Thyroid gland (tissue), 4 donors: ENCODE measurements around the gene METTL1. TPM values are rescaled to one million over a fixed set of nuclear protein-coding genes. Genes with fewer than 3 reads are reported as not detected.
A peak's percentile ranks its signal among the peaks of the same experiment; 100 is the strongest.

ENCODE experiments used
- DNase-seq, 2 donors: peaks; one replicate each; pipeline ENCODE4 v3.0.0-alpha.2; 2019
- H3K27ac ChIP-seq, 3 donors: fragments of 200-600 bp; sonication (generic); 1 replicate in 2 of 3; 2 replicates in 1 of 3; pipeline ENCODE4 v1.5.1; 2016 to 2019; ENCODE audit warnings: mild to moderate bottlenecking in 1 of 3, moderate library complexity in 1 of 3
- H3K27me3 ChIP-seq: fragments of 200-600 bp; sonication (generic); one replicate; pipeline ENCODE4 v1.5.1; 2019
- H3K36me3 ChIP-seq, 2 donors: fragments of 200-600 bp; sonication (generic); one replicate each; pipeline ENCODE4 v1.5.1; 2016 to 2019
- H3K4me1 ChIP-seq, 2 donors: fragments of 200-600 bp; sonication (generic); one replicate each; pipeline ENCODE4 v1.5.1; 2017 to 2019
- H3K4me3 ChIP-seq, 3 donors: fragments of 200-600 bp; sonication (generic); replicated peaks in 1 of 3; 1 replicate in 2 of 3; 2 replicates in 1 of 3; pipeline ENCODE4 v1.5.1; 2016; ENCODE audit warnings: mild to moderate bottlenecking in 1 of 3
- H3K9me3 ChIP-seq: fragments of 200-600 bp; sonication (generic); one replicate; pipeline ENCODE4 v1.5.1; 2017
- CTCF ChIP-seq, 6 experiments: fragments of 200-600 bp in 3 of 6; fragments of 450-650 bp in 3 of 6; sonication (generic) in 3 of 6; IDR thresholded peaks; one replicate each; pipeline ENCODE4 v1.5.1; 2016 to 2019; ENCODE audit warnings: antibody characterized with exemption in 6 of 6, mild to moderate bottlenecking in 2 of 6, inconsistent platforms in 1 of 6, moderate library complexity in 1 of 6
- POLR2A ChIP-seq, 2 donors: fragments of 450-650 bp; IDR thresholded peaks; one replicate each; pipeline ENCODE4 v1.6.1; 2017; ENCODE audit warnings: antibody characterized with exemption in 2 of 2, mild to moderate bottlenecking in 2 of 2, moderate library complexity in 1 of 2
- WGBS, 2 donors: methylation state at CpG; one replicate each; pipeline ENCODE4 v1.1.5; 2017; 5-methylcytosine and 5-hydroxymethylcytosine counted together
- intact Hi-C: fragments of 100-400 bp; cut with DNase I; formaldehyde crosslinking; loops from one replicate; pipeline ENCODE4 v1.15.1; 2023
- total RNA-seq, 4 donors: library from RNA; depleted of rRNA; stranded (reverse); fragments of >200 nt; gene quantifications; one replicate each; pipeline ENCODE4 v1.2.3, GENCODE V29; 2016

Gene METTL1
- total RNA-seq, 4 donors from 2014 or later: 7.9 to 24.5 (median 13.1) TPM

- no peak overlapping the region for H3K27ac ChIP-seq
- H3K4me1 ChIP-seq: peaks cover 3 to 13% of the 10 kb centered on the region in 2 donors
- peaks cover 25 to 28% of the 10 kb centered on the region in 2 donors for H3K36me3 ChIP-seq
- no peak for DNase-seq
- peak overlapping the region in 1 of 3 donors; percentile 88 for H3K4me3 ChIP-seq
- no peaks in the 10 kb centered on the region for H3K9me3 ChIP-seq
- no peaks in the 10 kb centered on the region for H3K27me3 ChIP-seq
- 89 to 92% methylated on average over 3 of the region's 3 CpGs for WGBS, 2 donors
- intact Hi-C loops: no loop called here
- TF ChIP-seq POLR2A (IDR thresholded peaks at IDR 0.05): no peak
- no peak for TF ChIP-seq CTCF (IDR thresholded peaks at IDR 0.05)
Observed at GRCh38 chr12:57746025-57746424, 25.9 kb downstream of the METTL1 start.

- 39% methylated on average over 8 of the region's 8 CpGs for WGBS, 2 donors
Observed at GRCh38 chr12:57745485-57745881, 26.4 kb downstream of the METTL1 start.

GRCh38 chr12:57744777-57745484 is 27.0 kb downstream of the METTL1 start, which contains the start of gene TSPAN31:
Gene TSPAN31, plus strand, starts transcription at chr12:57745039. Its CDS starts 116 bp downstream, at chr12:57745155.
- Histone ChIP-seq H3K36me3 (peaks cover 25 to 26% of the 10 kb centered on the region in 2 donors), H3K4me1 (peaks cover 0 to 10% of the 10 kb centered on the region in 2 donors), H3K27me3 (no peaks in the 10 kb centered on the region), H3K27ac (peak within 1 kb of the TSS; percentile 94 to 96 (median 95)), H3K9me3 (no peaks in the 10 kb centered on the region), H3K4me3 (peak within 1 kb of the TSS; percentile 54 to 88 (median 76))
- DNase-seq: peak; percentile 99
- peak in 1 of 6 experiments; percentile 5 for TF ChIP-seq CTCF (IDR thresholded peaks at IDR 0.05)
- peak in 1 of 2 donors; percentile 73 for TF ChIP-seq POLR2A (IDR thresholded peaks at IDR 0.05)
- intact Hi-C loops: no loop called here
- WGBS, 2 donors: 0 to 1% methylated on average over 28 to 29 of the region's 29 CpGs

More at GRCh38 chr12:57745485-57745881, 26.4 kb downstream of the METTL1 start:
- Histone ChIP-seq H3K9me3 (no peaks in the 10 kb centered on the region), H3K4me1 (peaks cover 0 to 10% of the 10 kb centered on the region in 2 donors), H3K27ac (peak overlapping the region; percentile 94 to 96 (median 95)), H3K27me3 (no peaks in the 10 kb centered on the region), H3K4me3 (peak overlapping the region; percentile 54 to 88 (median 76)), H3K36me3 (peaks cover 25 to 27% of the 10 kb centered on the region in 2 donors)
- no peak for TF ChIP-seq POLR2A (IDR thresholded peaks at IDR 0.05)
- no peak for TF ChIP-seq CTCF (IDR thresholded peaks at IDR 0.05)
- DNase-seq: no peak
- intact Hi-C loops: no loop called here

GRCh38 chr12:57744194-57744776 is 27.6 kb downstream of the METTL1 start:
- peaks cover 0 to 10% of the 10 kb centered on the region in 2 donors for H3K4me1 ChIP-seq
- DNase-seq: peak; percentile 61 to 65
- H3K4me3 ChIP-seq: peak overlapping the region in 2 of 3 donors; percentile 34 to 88
- H3K27me3 ChIP-seq: peaks cover 3% of the 10 kb centered on the region
- peak overlapping the region; percentile 94 to 96 (median 95) for H3K27ac ChIP-seq
- H3K9me3 ChIP-seq: no peaks in the 10 kb centered on the region
- TF ChIP-seq CTCF (IDR thresholded peaks at IDR 0.05) (no peak), POLR2A (IDR thresholded peaks at IDR 0.05) (no peak)
- intact Hi-C loops: no loop called here
- peaks cover 25 to 26% of the 10 kb centered on the region in 2 donors for H3K36me3 ChIP-seq
- 8 to 38% methylated on average over 5 to 21 of the region's 21 CpGs for WGBS, 2 donors

GRCh38 chr12:57743769-57744168 is 28.1 kb downstream of the METTL1 start:
- intact Hi-C loops: no loop called here
- no peak overlapping the region for H3K4me3 ChIP-seq
- no peaks in the 10 kb centered on the region for H3K9me3 ChIP-seq
- H3K27ac ChIP-seq: no peak overlapping the region
- H3K36me3 ChIP-seq: peaks cover 20 to 21% of the 10 kb centered on the region in 2 donors
- no peak for DNase-seq
- WGBS, 2 donors: 82 to 93% methylated on average over 2 of the region's 2 CpGs
- peaks cover 8% of the 10 kb centered on the region for H3K27me3 ChIP-seq
- TF ChIP-seq POLR2A (IDR thresholded peaks at IDR 0.05) (no peak), CTCF (IDR thresholded peaks at IDR 0.05) (no peak)
- peaks cover 0 to 11% of the 10 kb centered on the region in 2 donors for H3K4me1 ChIP-seq
